Activated CD4-positive, alpha-beta memory T cell treated with anti-CD3 and anti-CD28 coated beads for 36 hours (primary cell): ENCODE data around the gene CNNM1. TPM values are rescaled to one million over a fixed set of nuclear protein-coding genes. Genes with fewer than 3 reads are reported as not detected.
A peak's percentile ranks its signal among the peaks of the same experiment; 100 is the strongest.

Source experiments
- CTCF ChIA-PET: fragments of 350-600 bp; sonication (Branson Sonifier 250); formaldehyde crosslinking; loops from one replicate; lab custom pipeline; 2021; ENCODE audit warnings: antibody characterized with exemption, inconsistent platforms; lab: Charles Lee
- POLR2A ChIA-PET: fragments of 350-600 bp; sonication (Branson Sonifier 250); formaldehyde crosslinking; loops from one replicate; lab custom pipeline; 2021; ENCODE audit warnings: antibody characterized with exemption; lab: Charles Lee
- DNase-seq: peaks from one replicate; pipeline ENCODE4 v3.0.0-alpha.2; 2020
- H3K27ac Mint-ChIP-seq: one replicate; pipeline ENCODE4 v1.8.0; 2021; ENCODE audit warnings: mixed read lengths
- H3K27me3 Mint-ChIP-seq: one replicate; pipeline ENCODE4 v1.8.0; 2021; ENCODE audit warnings: mixed read lengths
- H3K36me3 Mint-ChIP-seq: one replicate; pipeline ENCODE4 v1.8.0; 2021; ENCODE audit warnings: mixed read lengths
- H3K4me1 Mint-ChIP-seq: one replicate; pipeline ENCODE4 v1.8.0; 2021; ENCODE audit warnings: low read depth, mixed read lengths
- H3K4me3 Mint-ChIP-seq: one replicate; pipeline ENCODE4 v1.8.0; 2021; ENCODE audit warnings: mild to moderate bottlenecking, mixed read lengths
- H3K9me3 Mint-ChIP-seq: one replicate; pipeline ENCODE4 v1.8.0; 2021; ENCODE audit warnings: mixed read lengths
- intact Hi-C: fragments of 100-400 bp; cut with micrococcal nuclease; formaldehyde crosslinking; loops from one replicate; pipeline ENCODE4 v1.15.1; 2023
- total RNA-seq, 2 experiments: library from RNA; stranded (reverse); gene quantifications; one replicate each; pipeline ENCODE4 v1.2.3, GENCODE V29; 2021

Gene CNNM1
- total RNA-seq, 2 experiments from 2014 or later = 0.41 to 0.43 TPM

DNA sequence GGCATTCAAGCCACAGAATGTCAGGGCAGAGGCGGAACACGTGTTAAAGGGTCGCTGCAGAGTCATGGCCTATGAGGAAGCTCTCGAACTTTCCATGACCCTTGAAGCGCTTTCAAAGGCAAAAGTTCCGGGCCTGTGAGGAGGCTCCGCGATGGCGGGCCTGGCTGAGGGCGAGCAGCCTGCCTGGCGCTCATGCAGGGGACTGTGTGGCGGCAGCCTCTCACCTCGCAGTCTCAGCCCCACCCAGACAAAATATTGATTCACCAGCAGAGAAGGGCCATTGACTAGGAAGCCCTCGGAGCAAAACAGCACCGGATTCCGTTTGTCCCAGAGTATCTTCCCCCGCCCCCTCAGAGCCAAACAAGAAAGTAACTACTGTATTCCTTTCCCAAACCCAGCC is 12.8 kb upstream of the CNNM1 start:
- Mint-ChIP-seq H3K27ac (no peak overlapping the region), H3K36me3 (no peaks in the 10 kb centered on the region), H3K4me1 (no peaks in the 10 kb centered on the region), H3K27me3 (peaks cover 1% of the 10 kb centered on the region), H3K4me3 (no peak overlapping the region), H3K9me3 (no peaks in the 10 kb centered on the region)
- POLR2A ChIA-PET = no interaction called here
- DNase-seq = no peak
- intact Hi-C loops = no loop called here
- CTCF ChIA-PET = no interaction called here

DNA sequence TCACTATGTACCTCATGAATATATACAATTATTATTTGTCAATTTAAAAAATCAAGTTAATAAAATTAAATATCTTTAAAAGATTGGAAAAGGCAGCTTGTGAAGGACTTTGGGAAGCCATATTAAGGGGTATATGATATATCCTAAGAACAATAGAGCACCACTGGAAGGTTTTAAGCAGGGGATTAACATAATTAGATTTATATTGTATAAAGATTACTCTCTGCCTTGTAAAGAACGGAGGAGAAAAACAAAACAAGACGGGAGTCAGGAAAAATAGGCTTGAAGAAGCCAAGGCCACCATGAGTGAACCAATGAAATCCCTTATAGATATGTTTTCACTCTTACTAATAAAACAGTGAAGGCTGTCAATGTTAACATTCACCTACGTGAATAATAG is 11.1 kb upstream of the CNNM1 start:
- H3K4me1 Mint-ChIP-seq = no peaks in the 10 kb centered on the region
- no peak for DNase-seq
- H3K27ac Mint-ChIP-seq = no peak overlapping the region
- H3K36me3 Mint-ChIP-seq = no peaks in the 10 kb centered on the region
- H3K9me3 Mint-ChIP-seq = no peaks in the 10 kb centered on the region
- intact Hi-C loops = no loop called here
- ChIA-PET CTCF (no interaction called here), POLR2A (no interaction called here)
- no peak overlapping the region for H3K4me3 Mint-ChIP-seq
- peaks cover 6% of the 10 kb centered on the region for H3K27me3 Mint-ChIP-seq

DNA sequence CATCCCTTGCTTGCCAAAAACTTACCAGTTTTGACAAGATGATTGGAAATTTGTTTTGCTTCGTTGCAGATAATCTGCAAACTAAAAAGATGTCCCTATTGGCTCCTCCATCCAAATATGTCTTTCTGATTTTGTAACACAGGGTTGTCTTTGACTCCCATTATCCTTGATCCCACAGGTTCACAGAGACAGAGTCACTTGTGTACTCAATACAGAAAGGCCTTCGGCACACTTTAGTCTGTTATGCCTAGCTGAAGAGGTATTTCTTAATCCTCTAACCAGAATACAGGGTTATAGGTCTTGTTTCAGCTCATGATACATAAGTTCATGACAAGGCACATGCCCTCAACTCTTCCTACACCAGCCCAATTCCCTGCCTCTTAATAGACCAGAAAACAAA is 10.7 kb upstream of the CNNM1 start:
- DNase-seq = no peak
- Mint-ChIP-seq H3K36me3 (no peaks in the 10 kb centered on the region), H3K27me3 (peaks cover 8% of the 10 kb centered on the region), H3K9me3 (no peaks in the 10 kb centered on the region), H3K27ac (no peak overlapping the region), H3K4me3 (no peak overlapping the region), H3K4me1 (no peaks in the 10 kb centered on the region)
- POLR2A ChIA-PET = no interaction called here
- CTCF ChIA-PET = interaction anchor here (0.6 kb wide), 1 partner anchor 24 kb away, joined by 4 read pairs; no protein-coding TSS in a partner anchor
- intact Hi-C loops = no loop called here

DNA sequence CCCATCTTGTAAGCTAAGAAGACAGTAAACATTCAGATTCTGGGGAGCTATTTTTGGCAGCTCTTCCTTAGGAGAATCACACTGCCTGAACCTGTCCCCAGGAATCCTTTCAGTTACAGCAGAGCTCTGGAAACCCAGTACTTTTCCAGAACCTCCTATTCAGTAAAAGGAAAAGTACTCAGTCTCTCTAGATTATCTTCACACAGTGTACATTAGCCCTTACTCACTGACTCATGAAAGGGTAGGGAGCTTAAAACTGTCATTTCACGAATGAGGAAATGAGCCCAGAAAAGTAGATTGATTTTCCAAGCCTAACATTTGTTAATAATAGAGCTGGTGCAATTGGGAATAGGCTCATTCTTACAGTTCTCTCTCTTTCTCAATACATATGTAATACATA is 3.9 kb upstream of the CNNM1 start:
- Mint-ChIP-seq H3K9me3 (no peaks in the 10 kb centered on the region), H3K4me3 (no peak overlapping the region), H3K4me1 (peaks cover 4% of the 10 kb centered on the region), H3K36me3 (peaks cover 1% of the 10 kb centered on the region), H3K27me3 (peaks cover 15% of the 10 kb centered on the region), H3K27ac (no peak overlapping the region)
- POLR2A ChIA-PET = no interaction called here
- DNase-seq = no peak
- CTCF ChIA-PET = interaction anchor here (0.9 kb wide), 1 partner anchor 67 kb away, joined by 3 read pairs; no protein-coding TSS in a partner anchor
- intact Hi-C loops = no loop called here

DNA sequence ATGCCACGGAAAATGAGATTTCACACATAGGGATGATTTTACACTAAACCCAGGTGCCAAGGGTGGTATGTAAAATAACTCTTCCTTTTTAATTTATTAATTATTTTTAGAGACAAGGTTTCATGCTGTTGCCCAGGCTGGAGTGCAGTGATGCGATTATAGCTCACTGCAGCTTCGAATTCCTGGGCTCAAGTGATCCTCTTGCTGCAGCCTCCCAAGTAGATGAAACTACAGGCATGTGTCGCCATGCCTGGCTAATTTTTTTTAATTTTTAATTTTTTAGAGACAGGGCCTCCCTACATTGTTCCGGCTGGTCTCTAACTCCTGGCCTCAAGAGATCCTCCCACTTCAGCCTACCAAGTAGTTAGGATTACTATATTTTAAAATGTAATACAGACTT is 2.3 kb upstream of the CNNM1 start:
- POLR2A ChIA-PET = no interaction called here

DNA sequence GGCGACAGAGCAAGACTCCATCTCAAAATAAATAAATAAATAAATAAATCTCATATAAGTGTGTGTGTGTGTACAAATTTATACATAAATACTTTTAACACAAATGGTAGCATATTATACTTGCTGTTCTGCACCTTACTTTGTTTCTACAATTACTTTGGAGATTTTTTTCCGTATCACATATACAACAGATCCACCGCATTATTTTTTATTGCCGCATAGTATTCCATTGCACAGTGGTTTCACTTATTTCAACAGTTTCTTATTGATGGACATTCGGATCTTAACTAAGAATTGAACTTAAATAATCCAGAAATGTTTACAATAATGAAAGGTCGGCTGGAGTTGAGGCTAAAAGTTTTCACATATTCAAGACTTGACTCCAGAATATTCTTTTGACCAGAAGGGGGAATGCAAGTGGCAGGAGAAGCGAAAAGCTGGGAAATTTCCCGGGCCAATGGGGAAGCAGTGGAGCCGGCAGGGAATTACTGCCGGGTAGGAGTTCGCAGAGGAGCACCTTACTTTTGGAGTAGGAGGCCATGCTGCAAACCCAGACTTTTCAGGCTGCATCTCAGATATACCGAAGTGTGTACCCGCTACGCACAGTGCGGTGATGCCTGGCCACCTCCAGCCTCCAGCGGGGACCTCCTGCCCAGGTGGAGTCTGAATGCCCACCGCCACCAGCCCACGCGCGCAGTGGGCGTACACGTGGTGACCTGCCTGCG is 415 bp upstream of the CNNM1 start:
- POLR2A ChIA-PET = no interaction called here
- H3K27me3 Mint-ChIP-seq = peaks cover 32% of the 10 kb centered on the region
- peak overlapping the region; percentile 23 for H3K4me3 Mint-ChIP-seq
- H3K36me3 Mint-ChIP-seq = peaks cover 1% of the 10 kb centered on the region
- H3K9me3 Mint-ChIP-seq = no peaks in the 10 kb centered on the region
- H3K4me1 Mint-ChIP-seq = peaks cover 10% of the 10 kb centered on the region
- intact Hi-C loops = no loop called here
- DNase-seq = no peak
- H3K27ac Mint-ChIP-seq = no peak overlapping the region
- CTCF ChIA-PET = interaction anchor here (0.7 kb wide), 1 partner anchor 78 kb away, joined by 3 read pairs; no protein-coding TSS in a partner anchor

More for the DNA sequence above, 2.3 kb upstream of the CNNM1 start:
- no peaks in the 10 kb centered on the region for H3K9me3 Mint-ChIP-seq
- peaks cover 10% of the 10 kb centered on the region for H3K4me1 Mint-ChIP-seq
- H3K4me3 Mint-ChIP-seq = no peak overlapping the region
- intact Hi-C loops = no loop called here
- H3K27me3 Mint-ChIP-seq = peaks cover 27% of the 10 kb centered on the region
- no peak overlapping the region for H3K27ac Mint-ChIP-seq
- CTCF ChIA-PET = no interaction called here
- DNase-seq = no peak
- peaks cover 1% of the 10 kb centered on the region for H3K36me3 Mint-ChIP-seq

DNA sequence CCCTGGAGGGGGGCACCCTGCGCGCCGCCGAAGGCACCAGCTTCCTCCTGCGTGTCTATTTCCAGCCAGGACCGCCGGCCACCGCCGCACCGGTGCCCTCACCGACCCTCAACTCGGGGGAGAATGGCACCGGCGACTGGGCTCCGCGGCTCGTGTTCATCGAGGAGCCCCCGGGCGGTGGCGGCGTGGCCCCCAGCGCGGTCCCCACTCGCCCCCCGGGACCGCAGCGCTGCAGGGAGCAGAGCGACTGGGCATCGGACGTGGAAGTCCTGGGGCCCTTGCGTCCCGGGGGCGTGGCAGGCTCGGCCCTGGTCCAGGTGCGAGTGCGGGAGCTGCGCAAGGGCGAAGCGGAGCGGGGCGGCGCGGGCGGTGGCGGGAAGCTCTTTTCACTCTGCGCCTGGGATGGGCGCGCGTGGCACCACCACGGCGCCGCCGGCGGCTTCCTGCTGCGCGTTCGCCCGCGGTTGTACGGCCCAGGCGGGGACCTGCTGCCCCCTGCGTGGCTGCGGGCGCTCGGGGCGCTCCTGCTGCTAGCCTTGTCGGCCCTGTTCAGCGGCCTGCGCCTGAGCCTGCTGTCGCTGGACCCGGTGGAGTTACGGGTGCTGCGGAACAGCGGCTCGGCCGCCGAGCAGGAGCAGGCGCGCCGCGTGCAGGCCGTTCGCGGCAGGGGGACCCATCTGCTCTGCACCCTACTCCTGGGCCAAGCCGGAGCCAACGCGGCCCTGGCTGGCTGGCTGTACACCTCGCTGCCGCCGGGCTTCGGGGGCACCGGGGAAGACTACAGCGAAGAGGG is 594 bp downstream of the CNNM1 start:
- H3K9me3 Mint-ChIP-seq = no peaks in the 10 kb centered on the region
- intact Hi-C loops = no loop called here
- POLR2A ChIA-PET = no interaction called here

DNA sequence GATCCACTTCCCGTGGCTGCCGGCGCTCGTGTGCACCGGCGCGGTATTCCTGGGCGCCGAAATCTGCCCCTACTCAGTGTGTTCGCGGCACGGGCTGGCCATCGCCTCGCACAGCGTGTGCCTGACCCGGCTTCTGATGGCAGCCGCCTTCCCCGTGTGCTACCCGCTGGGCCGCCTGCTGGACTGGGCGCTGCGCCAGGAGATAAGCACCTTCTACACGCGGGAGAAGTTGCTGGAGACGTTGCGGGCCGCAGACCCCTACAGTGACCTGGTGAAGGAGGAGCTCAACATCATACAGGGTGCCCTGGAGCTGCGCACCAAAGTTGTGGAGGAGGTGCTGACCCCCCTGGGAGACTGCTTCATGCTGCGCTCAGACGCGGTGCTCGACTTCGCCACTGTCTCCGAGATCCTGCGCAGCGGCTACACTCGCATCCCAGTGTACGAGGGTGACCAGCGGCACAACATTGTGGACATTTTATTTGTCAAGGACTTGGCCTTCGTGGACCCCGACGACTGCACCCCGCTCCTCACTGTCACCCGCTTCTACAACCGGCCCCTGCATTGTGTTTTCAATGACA is 1.3 kb downstream of the CNNM1 start:
- POLR2A ChIA-PET = no interaction called here
- peaks cover 1% of the 10 kb centered on the region for H3K36me3 Mint-ChIP-seq
- DNase-seq = no peak

More for the DNA sequence above, 594 bp downstream of the CNNM1 start:
- Mint-ChIP-seq H3K27ac (no peak overlapping the region), H3K27me3 (peaks cover 32% of the 10 kb centered on the region), H3K4me3 (peak overlapping the region; percentile 35), H3K4me1 (peaks cover 10% of the 10 kb centered on the region), H3K36me3 (peaks cover 1% of the 10 kb centered on the region)
- CTCF ChIA-PET = interaction anchor here (0.7 kb wide), 1 partner anchor 79 kb away, joined by 3 read pairs; no protein-coding TSS in a partner anchor
- peak; percentile 10 for DNase-seq

DNA sequence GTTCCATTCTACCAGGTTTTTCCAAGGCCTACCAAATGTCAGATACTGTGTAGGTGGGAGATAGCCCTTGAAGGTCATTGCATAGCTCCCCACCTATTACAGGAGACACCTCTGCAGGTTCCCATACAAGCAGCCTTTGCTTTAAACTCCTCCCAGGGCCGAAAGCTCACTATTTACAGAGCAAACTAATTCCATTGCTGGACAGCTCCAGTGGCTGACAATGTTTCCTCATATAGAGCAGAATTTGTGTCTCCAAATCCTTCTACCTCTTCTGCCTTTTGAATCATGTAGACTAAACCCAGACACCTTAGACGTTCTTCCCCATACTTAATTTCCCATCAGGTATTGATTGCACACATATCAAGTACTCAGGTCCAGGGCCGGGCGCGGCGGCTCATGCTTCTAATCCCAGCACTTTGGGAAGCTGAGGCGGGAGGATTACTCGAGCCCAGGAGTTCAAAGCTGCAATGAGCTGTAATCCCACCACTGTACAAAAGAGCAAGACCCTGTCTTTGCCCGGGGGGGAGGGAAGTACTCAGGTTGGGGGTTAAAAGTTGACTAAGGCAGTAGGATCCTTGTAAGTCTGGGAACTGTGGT is 2.1 kb downstream of the CNNM1 start:
- intact Hi-C loops = no loop called here
- Mint-ChIP-seq H3K36me3 (peaks cover 1% of the 10 kb centered on the region), H3K4me1 (peaks cover 10% of the 10 kb centered on the region), H3K27me3 (peaks cover 32% of the 10 kb centered on the region), H3K27ac (no peak overlapping the region), H3K9me3 (no peaks in the 10 kb centered on the region), H3K4me3 (peak overlapping the region; percentile 20)
- DNase-seq = no peak
- ChIA-PET CTCF (no interaction called here), POLR2A (no interaction called here)

More for the DNA sequence above, 1.3 kb downstream of the CNNM1 start:
- peaks cover 10% of the 10 kb centered on the region for H3K4me1 Mint-ChIP-seq
- H3K4me3 Mint-ChIP-seq = peak overlapping the region; percentile 35
- peaks cover 32% of the 10 kb centered on the region for H3K27me3 Mint-ChIP-seq
- no peaks in the 10 kb centered on the region for H3K9me3 Mint-ChIP-seq
- intact Hi-C loops = no loop called here
- H3K27ac Mint-ChIP-seq = no peak overlapping the region
- CTCF ChIA-PET = no interaction called here

DNA sequence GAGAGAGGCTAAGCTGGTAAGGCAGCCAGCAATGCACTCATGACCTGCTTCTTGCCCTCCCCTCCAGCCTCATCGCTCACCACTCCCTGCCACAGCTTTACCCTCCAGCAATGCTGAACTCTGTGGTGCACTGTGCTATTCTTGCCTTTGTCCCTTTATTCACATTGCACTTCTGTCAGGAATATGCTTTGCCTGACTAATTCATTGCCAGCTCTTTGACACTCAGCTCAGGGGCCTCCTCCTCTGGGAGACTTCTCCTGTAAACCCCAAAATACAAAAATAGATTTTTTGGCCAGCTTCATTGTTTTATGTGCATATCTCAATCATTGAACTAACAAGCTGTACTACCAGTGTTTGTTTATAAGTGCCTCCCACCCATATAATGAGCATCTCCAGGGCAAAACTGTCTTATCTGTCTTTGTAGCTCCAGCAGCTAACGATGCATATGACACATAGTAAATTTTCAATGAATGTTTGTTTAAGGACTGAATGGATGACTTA is 8.2 kb downstream of the CNNM1 start:
- ChIA-PET POLR2A (no interaction called here), CTCF (interaction anchor here (0.9 kb wide), 1 partner anchor 99 kb away, joined by 3 read pairs; no protein-coding TSS in a partner anchor)
- intact Hi-C loops = no loop called here

DNA sequence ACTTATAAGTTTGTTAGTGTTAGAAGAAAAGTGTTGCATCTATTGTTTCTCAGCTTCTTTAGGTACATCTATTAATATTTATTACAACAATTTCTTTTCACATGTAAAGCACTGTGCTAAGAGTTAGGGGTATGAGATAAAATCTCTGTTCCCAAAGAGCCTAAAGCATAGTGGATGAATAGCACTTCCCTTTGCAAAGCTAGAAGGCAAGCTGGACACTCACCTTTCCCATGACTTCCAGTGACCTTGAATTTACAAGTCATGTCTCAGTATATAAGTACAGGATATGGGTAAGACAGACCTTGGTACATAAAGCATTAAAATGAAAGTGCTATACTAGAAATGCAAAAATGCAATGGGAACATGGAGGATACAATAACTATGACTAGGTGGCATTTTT is 8.7 kb downstream of the CNNM1 start:
- H3K27ac Mint-ChIP-seq = no peak overlapping the region
- intact Hi-C loops = no loop called here
- peaks cover 8% of the 10 kb centered on the region for H3K27me3 Mint-ChIP-seq
- POLR2A ChIA-PET = no interaction called here
- CTCF ChIA-PET = interaction anchor here (0.7 kb wide), 1 partner anchor 1168 kb away, joined by 4 read pairs; no protein-coding TSS in a partner anchor
- no peak for DNase-seq
- no peaks in the 10 kb centered on the region for H3K4me1 Mint-ChIP-seq
- no peaks in the 10 kb centered on the region for H3K36me3 Mint-ChIP-seq
- no peaks in the 10 kb centered on the region for H3K9me3 Mint-ChIP-seq
- H3K4me3 Mint-ChIP-seq = no peak overlapping the region

More for the DNA sequence above, 8.2 kb downstream of the CNNM1 start:
- no peaks in the 10 kb centered on the region for H3K4me1 Mint-ChIP-seq
- H3K4me3 Mint-ChIP-seq = no peak overlapping the region
- no peak for DNase-seq
- H3K36me3 Mint-ChIP-seq = no peaks in the 10 kb centered on the region
- H3K9me3 Mint-ChIP-seq = no peaks in the 10 kb centered on the region
- peaks cover 11% of the 10 kb centered on the region for H3K27me3 Mint-ChIP-seq
- no peak overlapping the region for H3K27ac Mint-ChIP-seq
